Adrenal gland (tissue), 5 donors: ENCODE results near the gene FAM193B.

Source experiments
- POLR2A ChIP-seq, 2 donors: fragments of 450-650 bp; IDR thresholded peaks; one replicate each; pipeline ENCODE4 v1.6.1; 2017; ENCODE audit warnings: antibody characterized with exemption in 2 of 2, mild to moderate bottlenecking in 2 of 2, moderate library complexity in 1 of 2
- TF ChIP-seq, protein P1 (sequence below), 6 experiments: fragments of 450-650 bp in 4 of 6; fragments of 200-600 bp in 2 of 6; sonication (generic) in 1 of 6; IDR thresholded peaks; 1 replicate in 5 of 6; 2 replicates in 1 of 6; pipeline versions ENCODE4 v1.5.1 to v1.8.0; 2016 to 2021; ENCODE audit warnings: antibody characterized with exemption in 6 of 6, mild to moderate bottlenecking in 2 of 6, moderate library complexity in 1 of 6
- donor health status: DM: no; HTN: no; CAD: no.

DNA sequence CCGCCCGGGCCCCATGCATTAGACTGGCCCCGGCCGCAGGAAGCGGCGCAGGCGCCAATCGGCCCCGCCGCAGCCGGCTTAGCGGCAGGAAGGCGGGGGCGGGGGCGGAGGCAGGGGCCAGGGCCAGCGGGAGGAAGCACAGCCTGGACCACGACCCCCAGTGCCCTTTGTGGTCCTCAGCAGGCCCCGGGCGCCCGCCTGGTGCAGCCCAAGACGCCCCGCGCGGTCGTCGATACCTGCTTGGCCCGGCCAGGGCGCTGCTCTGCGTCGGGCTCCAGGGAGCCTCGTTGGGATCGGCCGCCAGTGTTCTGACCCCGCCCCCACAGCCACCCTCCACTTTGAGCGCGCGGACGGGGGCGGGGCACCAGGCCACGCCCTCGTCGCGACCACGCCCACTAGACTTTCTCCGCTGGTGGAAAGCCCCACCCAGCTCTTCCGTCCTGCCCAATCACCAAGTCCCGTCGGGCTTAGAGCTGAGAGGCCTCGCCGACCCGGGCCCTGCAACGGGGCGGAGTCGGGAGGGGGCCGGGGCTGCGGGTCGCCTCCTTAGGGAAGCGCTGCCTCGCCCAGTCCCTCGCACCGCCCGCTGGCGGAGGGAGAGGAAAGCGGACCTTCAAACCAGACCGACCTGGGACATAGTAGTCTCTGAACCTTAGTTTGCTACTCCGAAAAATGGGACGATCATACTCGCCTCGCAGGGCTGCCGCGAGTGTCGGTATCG, 56.9 kb downstream of the FAM193B start, which contains the start of gene PDLIM7:
- TF ChIP-seq, protein P1, sequence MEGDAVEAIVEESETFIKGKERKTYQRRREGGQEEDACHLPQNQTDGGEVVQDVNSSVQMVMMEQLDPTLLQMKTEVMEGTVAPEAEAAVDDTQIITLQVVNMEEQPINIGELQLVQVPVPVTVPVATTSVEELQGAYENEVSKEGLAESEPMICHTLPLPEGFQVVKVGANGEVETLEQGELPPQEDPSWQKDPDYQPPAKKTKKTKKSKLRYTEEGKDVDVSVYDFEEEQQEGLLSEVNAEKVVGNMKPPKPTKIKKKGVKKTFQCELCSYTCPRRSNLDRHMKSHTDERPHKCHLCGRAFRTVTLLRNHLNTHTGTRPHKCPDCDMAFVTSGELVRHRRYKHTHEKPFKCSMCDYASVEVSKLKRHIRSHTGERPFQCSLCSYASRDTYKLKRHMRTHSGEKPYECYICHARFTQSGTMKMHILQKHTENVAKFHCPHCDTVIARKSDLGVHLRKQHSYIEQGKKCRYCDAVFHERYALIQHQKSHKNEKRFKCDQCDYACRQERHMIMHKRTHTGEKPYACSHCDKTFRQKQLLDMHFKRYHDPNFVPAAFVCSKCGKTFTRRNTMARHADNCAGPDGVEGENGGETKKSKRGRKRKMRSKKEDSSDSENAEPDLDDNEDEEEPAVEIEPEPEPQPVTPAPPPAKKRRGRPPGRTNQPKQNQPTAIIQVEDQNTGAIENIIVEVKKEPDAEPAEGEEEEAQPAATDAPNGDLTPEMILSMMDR (IDR thresholded peaks at IDR 0.05): peak in 2 of 6 experiments; percentile 3 to 18
- TF ChIP-seq POLR2A (IDR thresholded peaks at IDR 0.05): peak; percentile 91 to 94
